G401.6 (cell line): ENCODE measurements around the gene MYL2.

Experiments
- FAIRE-seq: peaks from 2 replicates; lab custom pipeline; 2012; peaks lifted over from hg19 to GRCh38; lab: Jason Lieb, UNC

Gene MYL2

GRCh38 chr12:110929818-110930217 is 9.4 kb upstream of the MYL2 start:
- no peak for FAIRE-seq

- FAIRE-seq = no peak
Measured at GRCh38 chr12:110928700-110929099, 8.3 kb upstream of the MYL2 start.

- no peak for FAIRE-seq
Measured at GRCh38 chr12:110927546-110927945, 7.2 kb upstream of the MYL2 start.

- no peak for FAIRE-seq
Measured at GRCh38 chr12:110923692-110924334, 3.4 kb upstream of the MYL2 start.

GRCh38 chr12:110923192-110923591 is 2.8 kb upstream of the MYL2 start:
- no peak for FAIRE-seq

- no peak for FAIRE-seq
Measured at GRCh38 chr12:110922652-110923051, 2.3 kb upstream of the MYL2 start.

- no peak for FAIRE-seq
Measured at GRCh38 chr12:110921262-110921661, 883 bp upstream of the MYL2 start.

- no peak for FAIRE-seq
Measured at GRCh38 chr12:110919720-110920119, 659 bp downstream of the MYL2 start.

GRCh38 chr12:110917961-110918360 is 2.4 kb downstream of the MYL2 start:
- no peak for FAIRE-seq

- no peak for FAIRE-seq
Measured at GRCh38 chr12:110917467-110917866, 2.9 kb downstream of the MYL2 start.

- FAIRE-seq = no peak
Measured at GRCh38 chr12:110916295-110916875, 4.0 kb downstream of the MYL2 start.

- no peak for FAIRE-seq
Measured at GRCh38 chr12:110913119-110914056, 7.0 kb downstream of the MYL2 start.

GRCh38 chr12:110912263-110912662 is 8.1 kb downstream of the MYL2 start:
- FAIRE-seq = no peak

GRCh38 chr12:110908377-110909152 is 11.8 kb downstream of the MYL2 start:
- FAIRE-seq = no peak

GRCh38 chr12:110907583-110907982 is 12.8 kb downstream of the MYL2 start:
- FAIRE-seq = no peak

- no peak for FAIRE-seq
Measured at GRCh38 chr12:110906985-110907384, 13.4 kb downstream of the MYL2 start.

- FAIRE-seq = no peak
Measured at GRCh38 chr12:110906516-110906915, 13.9 kb downstream of the MYL2 start.

GRCh38 chr12:110906083-110906482 is 14.3 kb downstream of the MYL2 start:
- no peak for FAIRE-seq

GRCh38 chr12:110903511-110903910 is 16.9 kb downstream of the MYL2 start:
- FAIRE-seq = no peak

GRCh38 chr12:110901401-110901800 is 19.0 kb downstream of the MYL2 start:
- no peak for FAIRE-seq

- no peak for FAIRE-seq
Measured at GRCh38 chr12:110896559-110896958, 23.8 kb downstream of the MYL2 start.

GRCh38 chr12:110893956-110894355 is 26.4 kb downstream of the MYL2 start:
- FAIRE-seq = no peak
